Measurements from ENCODE around the gene SPECC1. TPM values are rescaled to one million over a fixed set of nuclear protein-coding genes. Genes with fewer than 3 reads are reported as not detected.
"Not testable (repeated sequence)": the region's sequence is repeated elsewhere in the genome, so short reads cannot be mapped to it uniquely, and the experiment has no call there.

Gene SPECC1
- total and polyA plus RNA-seq, 9 of the 15 experiments (the other 6 are each of a cell fraction or from before 2014, with no cell fraction given), result 2.4 to 19.6 (median 14.7) TPM

DNA sequence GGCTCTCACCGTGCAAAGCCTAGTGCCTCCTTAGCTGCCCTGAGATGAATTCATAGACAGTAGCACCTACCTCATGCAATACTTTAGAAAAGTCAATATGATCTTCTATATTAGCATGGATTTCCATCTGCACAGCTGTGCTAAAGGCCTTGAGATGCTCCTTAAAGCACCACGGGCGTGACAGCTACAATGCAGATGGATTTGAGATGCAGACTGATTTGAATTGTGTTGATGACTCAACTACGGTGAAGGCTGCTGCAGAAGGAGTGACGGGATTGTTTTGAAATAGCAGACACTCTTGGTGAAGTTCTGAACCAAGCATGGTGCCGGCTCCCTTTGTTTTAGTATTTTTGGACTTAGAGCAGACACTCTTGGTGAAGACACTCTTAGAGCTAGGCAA lies 88.2 kb downstream of the SPECC1 start (continued):
- TF ChIP-seq, protein P1, sequence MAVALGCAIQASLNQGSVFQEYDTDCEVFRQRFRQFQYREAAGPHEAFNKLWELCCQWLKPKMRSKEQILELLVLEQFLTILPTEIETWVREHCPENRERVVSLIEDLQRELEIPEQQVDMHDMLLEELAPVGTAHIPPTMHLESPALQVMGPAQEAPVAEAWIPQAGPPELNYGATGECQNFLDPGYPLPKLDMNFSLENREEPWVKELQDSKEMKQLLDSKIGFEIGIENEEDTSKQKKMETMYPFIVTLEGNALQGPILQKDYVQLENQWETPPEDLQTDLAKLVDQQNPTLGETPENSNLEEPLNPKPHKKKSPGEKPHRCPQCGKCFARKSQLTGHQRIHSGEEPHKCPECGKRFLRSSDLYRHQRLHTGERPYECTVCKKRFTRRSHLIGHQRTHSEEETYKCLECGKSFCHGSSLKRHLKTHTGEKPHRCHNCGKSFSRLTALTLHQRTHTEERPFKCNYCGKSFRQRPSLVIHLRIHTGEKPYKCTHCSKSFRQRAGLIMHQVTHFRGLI (CRISPR knock-in tag; IDR thresholded peaks at IDR 0.05), result no peak
- TF ChIP-seq, protein P2, sequence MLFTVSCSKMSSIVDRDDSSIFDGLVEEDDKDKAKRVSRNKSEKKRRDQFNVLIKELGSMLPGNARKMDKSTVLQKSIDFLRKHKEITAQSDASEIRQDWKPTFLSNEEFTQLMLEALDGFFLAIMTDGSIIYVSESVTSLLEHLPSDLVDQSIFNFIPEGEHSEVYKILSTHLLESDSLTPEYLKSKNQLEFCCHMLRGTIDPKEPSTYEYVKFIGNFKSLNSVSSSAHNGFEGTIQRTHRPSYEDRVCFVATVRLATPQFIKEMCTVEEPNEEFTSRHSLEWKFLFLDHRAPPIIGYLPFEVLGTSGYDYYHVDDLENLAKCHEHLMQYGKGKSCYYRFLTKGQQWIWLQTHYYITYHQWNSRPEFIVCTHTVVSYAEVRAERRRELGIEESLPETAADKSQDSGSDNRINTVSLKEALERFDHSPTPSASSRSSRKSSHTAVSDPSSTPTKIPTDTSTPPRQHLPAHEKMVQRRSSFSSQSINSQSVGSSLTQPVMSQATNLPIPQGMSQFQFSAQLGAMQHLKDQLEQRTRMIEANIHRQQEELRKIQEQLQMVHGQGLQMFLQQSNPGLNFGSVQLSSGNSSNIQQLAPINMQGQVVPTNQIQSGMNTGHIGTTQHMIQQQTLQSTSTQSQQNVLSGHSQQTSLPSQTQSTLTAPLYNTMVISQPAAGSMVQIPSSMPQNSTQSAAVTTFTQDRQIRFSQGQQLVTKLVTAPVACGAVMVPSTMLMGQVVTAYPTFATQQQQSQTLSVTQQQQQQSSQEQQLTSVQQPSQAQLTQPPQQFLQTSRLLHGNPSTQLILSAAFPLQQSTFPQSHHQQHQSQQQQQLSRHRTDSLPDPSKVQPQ (CRISPR knock-in tag; IDR thresholded peaks at IDR 0.05; ENCODE audit: borderline replicate concordance), result no peak
- no peak for TF ChIP-seq ZNF696 (CRISPR knock-in tag; conservative IDR thresholded peaks at IDR 0.05)
- no peak for TF ChIP-seq ZNF121 (CRISPR knock-in tag; conservative IDR thresholded peaks at IDR 0.05)
- TF ChIP-seq TAL1 (IDR thresholded peaks at IDR 0.05), result no peak

DNA sequence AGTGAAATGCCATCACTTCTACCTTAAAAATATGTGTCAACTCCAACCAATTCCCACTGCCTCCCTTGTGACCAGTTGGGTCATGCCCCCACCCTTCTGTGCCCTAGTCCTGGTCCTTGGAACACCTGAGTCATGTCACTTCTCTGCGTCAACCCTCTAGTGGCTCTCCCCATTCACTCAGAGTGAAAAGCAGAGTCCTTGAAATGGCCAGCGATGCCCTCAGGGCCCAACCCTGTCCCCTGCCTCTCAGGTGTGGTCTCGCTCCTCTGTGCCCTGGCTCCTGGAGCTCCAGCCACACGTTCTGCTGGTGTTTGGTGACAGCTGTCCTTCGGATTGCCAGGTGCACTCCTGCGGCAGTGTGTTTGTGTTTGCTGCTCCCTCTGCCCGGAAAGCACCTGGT lies 89.2 kb downstream of the SPECC1 start:
- no peak for ATAC-seq
- BruUV-seq (replicated peaks), result no TSS peak
- FAIRE-seq, result no peak
- DNase-seq (ENCODE audit: extremely low read depth in 1 of 4, low spot score in 3 of 4), result no peak
- Histone ChIP-seq H4K20me1 (replicated peaks; ENCODE audit: control insufficient read depth, insufficient read depth, low read length) (no peaks in the 10 kb centered on the region), H2AFZ (ENCODE audit: low read depth, low read length) (no peak overlapping the region), H3K4me2 (ENCODE audit: insufficient read depth, low read length) (no peak overlapping the region), H3K27ac (ENCODE audit: extremely low read depth, low read depth, low read length) (no peak overlapping the region), H3K9me3 (replicated peaks; ENCODE audit: control insufficient read depth, insufficient read depth, low read depth, low read length) (no peaks in the 10 kb centered on the region), H3K4me1 (replicated peaks in 1 of 2; ENCODE audit: control insufficient read depth in 2 of 2, insufficient read depth in 2 of 2, low read length in 2 of 2) (no peaks in the 10 kb centered on the region), H3K4me3 (no peak overlapping the region), H3K9me1 (ENCODE audit: control insufficient read depth, insufficient read depth, low read length) (no peaks in the 10 kb centered on the region), H3K9ac (ENCODE audit: insufficient read depth in 1 of 2, low read depth in 2 of 2, low read length in 2 of 2) (no peak overlapping the region), H3K36me3 (ENCODE audit: control insufficient read depth, insufficient read depth, low read length) (no peaks in the 10 kb centered on the region), H3K79me2 (ENCODE audit: control insufficient read depth, insufficient read depth, low read length) (no peaks in the 10 kb centered on the region), H3K27me3 (ENCODE audit: control insufficient read depth in 2 of 2, insufficient read depth in 2 of 2, low read length in 2 of 2) (no peaks in the 10 kb centered on the region)
- WGBS (ENCODE audit: insufficient coverage, low coverage, missing lambda C conversion rate), result 63% methylated on average over 6 of the region's 7 CpGs
- TF ChIP-seq ZNF695 (CRISPR knock-in tag; IDR thresholded peaks at IDR 0.05), result no peak
- no peak for TF ChIP-seq CCNT2 (IDR thresholded peaks at IDR 0.05; ENCODE audit: borderline replicate concordance, extremely low read depth, insufficient read length, low read depth, low read length)
- no peak for TF ChIP-seq GATA2 (CRISPR knock-in tag; IDR thresholded peaks at IDR 0.05)
- in situ Hi-C loops (cut with MboI) (no loop called here), intact Hi-C loops (cut with micrococcal nuclease) (loop anchor here (10.0 kb wide), 1 partner anchor 84 kb away; no protein-coding TSS in a partner anchor)
- ChIA-PET CTCF (ENCODE audit: low intra/inter-chr PET ratio) (interaction anchor here (0.5 kb wide), 1 partner anchor 683 kb away, joined by 3 read pairs; no protein-coding TSS in a partner anchor), POLR2A (no interaction called here)

DNA sequence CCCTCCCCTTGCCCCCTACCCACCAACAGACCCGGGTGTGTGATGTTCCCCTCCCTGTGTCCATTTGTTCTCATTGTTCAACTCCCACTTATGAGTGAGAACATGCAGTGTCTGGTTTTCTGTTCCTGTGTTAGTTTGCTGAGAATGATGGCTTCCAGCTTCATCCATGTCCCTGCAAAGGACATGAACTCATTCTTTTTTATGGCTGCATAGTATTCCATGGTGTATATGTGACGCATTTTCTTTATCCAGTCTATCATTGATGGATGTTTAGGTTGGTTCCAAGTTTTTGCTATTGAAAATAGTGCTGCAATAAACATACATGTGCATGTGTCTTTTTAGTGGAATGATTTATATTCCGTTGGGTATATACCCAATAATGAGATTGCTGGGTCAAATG lies 91.6 kb downstream of the SPECC1 start:
- in situ Hi-C loops (cut with MboI); H2AFZ ChIP-seq (ENCODE audit: low read depth, low read length); H3K9ac ChIP-seq (ENCODE audit: insufficient read depth in 1 of 2, low read depth in 2 of 2, low read length in 2 of 2); CTCF ChIA-PET (ENCODE audit: low intra/inter-chr PET ratio); H3K79me2 ChIP-seq (ENCODE audit: control insufficient read depth, insufficient read depth, low read length); H3K9me3 ChIP-seq (replicated peaks; ENCODE audit: control insufficient read depth, insufficient read depth, low read depth, low read length); H3K4me1 ChIP-seq (replicated peaks in 1 of 2; ENCODE audit: control insufficient read depth in 2 of 2, insufficient read depth in 2 of 2, low read length in 2 of 2); FAIRE-seq; H3K27ac ChIP-seq (ENCODE audit: extremely low read depth, low read depth, low read length); H4K20me1 ChIP-seq (replicated peaks; ENCODE audit: control insufficient read depth, insufficient read depth, low read length); H3K9me1 ChIP-seq (ENCODE audit: control insufficient read depth, insufficient read depth, low read length); BruUV-seq (replicated peaks); ATAC-seq; H3K27me3 ChIP-seq (ENCODE audit: control insufficient read depth in 2 of 2, insufficient read depth in 2 of 2, low read length in 2 of 2); H3K36me3 ChIP-seq (ENCODE audit: control insufficient read depth, insufficient read depth, low read length); H3K4me2 ChIP-seq (ENCODE audit: insufficient read depth, low read length); DNase-seq (ENCODE audit: extremely low read depth in 1 of 4, low spot score in 3 of 4); H3K4me3 ChIP-seq; intact Hi-C loops (cut with micrococcal nuclease): not testable (repeated sequence)
- 90% methylated on average over 3 of the region's 3 CpGs for WGBS (ENCODE audit: insufficient coverage, low coverage, missing lambda C conversion rate)
- POLR2A ChIA-PET, result interaction anchor here (1.0 kb wide), 1 partner anchor 92 kb away, joined by 3 read pairs; the partner anchor contains the start of gene SPECC1
